ENCODE data around the gene PMF1. TPM values are rescaled to one million over a fixed set of nuclear protein-coding genes. Genes with fewer than 3 reads are reported as not detected.

The PMF1 gene
- total RNA-seq, 8 experiments from 2014 or later, result 19.8 to 131 (median 46.3) TPM

- 50 to 100% (median 92%) methylated on average over 1 to 6 of the region's 7 CpGs; no CpG with 5 or more reads in 1 of the 10 experiments for WGBS, 10 experiments
- in situ Hi-C loops (cut with MboI; ENCODE audit: low pct_unique_long_range_greater_than_20kb in 2 of 9, low sequenced_read_pairs in 9 of 9, unreplicated experiment in 9 of 9), result no loop called here
- no peak for ATAC-seq (replicated peaks in 6 of 8)
- Histone ChIP-seq H3K4me1 (replicated peaks in 1 of 2) (peaks cover 14% of the 10 kb centered on the region in 2 donors), H3K4me3 (peak within 1 kb of the TSS; percentile 85 to 92 (median 88)), H3K27ac (peak within 1 kb of the TSS; percentile 4 to 42)
These were observed 71.3 kb downstream of the PMF1 start, which contains the start of gene TMEM79 for GRCh38 chr1:156284112-156284511. Gene TMEM79, plus strand, starts transcription at chr1:156284325. Its CDS starts 902 bp downstream, at chr1:156285227.

- 29 to 88% (median 80%) methylated on average over 2 to 4 of the region's 4 CpGs; no CpG with 5 or more reads in 4 of the 10 experiments for WGBS, 10 experiments
- Histone ChIP-seq H3K27ac (no peak overlapping the region), H3K4me1 (replicated peaks in 1 of 2) (peaks cover 14% of the 10 kb centered on the region in 2 donors), H3K4me3 (no peak overlapping the region)
- no peak for ATAC-seq (replicated peaks in 6 of 8)
- in situ Hi-C loops (cut with MboI; ENCODE audit: low pct_unique_long_range_greater_than_20kb in 2 of 9, low sequenced_read_pairs in 9 of 9, unreplicated experiment in 9 of 9), result no loop called here
These were observed 72.0 kb downstream of the PMF1 start for GRCh38 chr1:156284757-156285156.

- 86 to 100% methylated on average over 4 to 11 of the region's 21 CpGs; no CpG with 5 or more reads in 8 of the 10 experiments for WGBS, 10 experiments
- no peak overlapping the region for H3K27ac ChIP-seq
These were observed 72.6 kb downstream of the PMF1 start for GRCh38 chr1:156285437-156285836.

GRCh38 chr1:156286061-156286460 is 73.3 kb downstream of the PMF1 start:
- WGBS, 10 experiments, result 92 to 100% (median 97%) methylated on average over 1 to 5 of the region's 8 CpGs; no CpG with 5 or more reads in 6 of the 10 experiments
- Histone ChIP-seq H3K4me3 (no peak overlapping the region), H3K4me1 (replicated peaks in 1 of 2) (peaks cover 16 to 17% of the 10 kb centered on the region in 2 donors), H3K27ac (no peak overlapping the region)
- no peak for ATAC-seq (replicated peaks in 6 of 8)
- in situ Hi-C loops (cut with MboI; ENCODE audit: low pct_unique_long_range_greater_than_20kb in 2 of 9, low sequenced_read_pairs in 9 of 9, unreplicated experiment in 9 of 9), result no loop called here

More at GRCh38 chr1:156285437-156285836, 72.6 kb downstream of the PMF1 start:
- no peak overlapping the region for H3K4me3 ChIP-seq
- in situ Hi-C loops (cut with MboI; ENCODE audit: low pct_unique_long_range_greater_than_20kb in 2 of 9, low sequenced_read_pairs in 9 of 9, unreplicated experiment in 9 of 9), result no loop called here
- peaks cover 15 to 16% of the 10 kb centered on the region in 2 donors for H3K4me1 ChIP-seq (replicated peaks in 1 of 2)
- no peak for ATAC-seq (replicated peaks in 6 of 8)

Other genes with a start within 250 kb of the PMF1 start
- 100 to 1,000 TPM in 1 of 8 experiments, 10 to 100 TPM in 7; 44.9 to 112 (median 73.5) TPM for gene ARHGEF2, start 234.5 kb upstream of the PMF1 start, total RNA-seq
- gene SSR2, start 192.1 kb upstream of the PMF1 start, total RNA-seq, result 100 to 1,000 TPM; 199 to 383 (median 327) TPM
- 10 to 100 TPM; 22.7 to 51.1 (median 35.0) TPM for gene UBQLN4, start 159.2 kb upstream of the PMF1 start, total RNA-seq
- 100 to 1,000 TPM in 5 of 8 experiments, 10 to 100 TPM in 3; 85.2 to 166 (median 102) TPM for gene LAMTOR2, start 158.2 kb upstream of the PMF1 start, total RNA-seq
- gene RAB25, start 151.8 kb upstream of the PMF1 start, total RNA-seq, result 1 to 10 TPM in 3 of 8 experiments, under 1 TPM in 2, not detected in 3; 0.50 to 1.3 (median 1.1) TPM
- 10 to 100 TPM in 7 of 8 experiments, 1 to 10 TPM in 1; 1.2 to 92.3 (median 33.9) TPM for gene MEX3A, start 130.5 kb upstream of the PMF1 start, total RNA-seq
- gene LMNA, start 98.3 kb upstream of the PMF1 start, total RNA-seq, result 100 to 1,000 TPM in 3 of 8 experiments, 10 to 100 TPM in 5; 29.8 to 370 (median 68.0) TPM
- 1 to 10 TPM in 7 of 8 experiments, under 1 TPM in 1; 0.85 to 6.1 (median 2.7) TPM for gene SEMA4A, start 59.4 kb upstream of the PMF1 start, total RNA-seq
- 10 to 100 TPM; 16.5 to 26.8 (median 20.9) TPM for gene SLC25A44, start 18.9 kb upstream of the PMF1 start, total RNA-seq
- gene BGLAP, start 29.2 kb downstream of the PMF1 start, total RNA-seq, result 1 to 10 TPM in 3 of 8 experiments, under 1 TPM in 5; 0.36 to 2.6 (median 0.93) TPM
- gene PAQR6, start 35.0 kb downstream of the PMF1 start, total RNA-seq, result 1 to 10 TPM in 7 of 8 experiments, under 1 TPM in 1; 0.61 to 8.6 (median 2.6) TPM
- 10 to 100 TPM; 34.5 to 78.8 (median 62.7) TPM for gene SMG5, start 69.8 kb downstream of the PMF1 start, total RNA-seq
- 1 to 10 TPM; 3.1 to 6.5 (median 4.8) TPM for gene TMEM79, start 71.3 kb downstream of the PMF1 start, total RNA-seq
- 100 to 1,000 TPM in 1 of 8 experiments, 10 to 100 TPM in 7; 16.3 to 138 (median 33.0) TPM for gene GLMP, start 82.7 kb downstream of the PMF1 start, total RNA-seq
- gene VHLL, start 86.3 kb downstream of the PMF1 start, total RNA-seq, result 1 to 10 TPM in 1 of 8 experiments, under 1 TPM in 5, not detected in 2; 0.46 to 1.4 (median 0.67) TPM
- gene CCT3, start 125.3 kb downstream of the PMF1 start, total RNA-seq, result 100 to 1,000 TPM; 204 to 465 (median 351) TPM
- 1 to 10 TPM in 3 of 8 experiments, under 1 TPM in 3, not detected in 2; 0.22 to 8.3 (median 1.2) TPM for gene TSACC, start 125.5 kb downstream of the PMF1 start, total RNA-seq
- gene RHBG, start 156.2 kb downstream of the PMF1 start, total RNA-seq, result 1 to 10 TPM in 1 of 8 experiments, under 1 TPM in 4, not detected in 3; 0.38 to 1.8 (median 0.50) TPM

Measured in motor neuron (in vitro differentiated cells).